Ovary (tissue), 9 donors: ENCODE measurements around the gene TMEM266. TPM values are rescaled to one million over a fixed set of nuclear protein-coding genes. Genes with fewer than 3 reads are reported as not detected.

Experiments used
- DNase-seq, 5 donors: peaks; one replicate each; pipeline ENCODE4 v3.0.0-alpha.2; 2019 to 2020
- H3K27ac ChIP-seq, 2 donors: fragments of 200-600 bp; one replicate each; pipeline versions ENCODE4 v1.5.1 to v1.8.0; 2019 to 2022
- H3K27me3 ChIP-seq: fragments of 200-600 bp; one replicate; pipeline ENCODE4 v1.8.0; 2022
- H3K36me3 ChIP-seq: fragments of 200-600 bp; sonication (generic); one replicate; pipeline ENCODE4 v1.5.1; 2019
- H3K4me1 ChIP-seq: one replicate; pipeline ENCODE4 v1.8.1; 2013; ENCODE audit warnings: mild to moderate bottlenecking, moderate library complexity; ENCODE audit not compliant: insufficient read depth
- H3K4me3 ChIP-seq: fragments of 200-600 bp; sonication (generic); one replicate; pipeline ENCODE4 v1.5.1; 2017
- H3K9me3 ChIP-seq, 2 donors: fragments of 200-600 bp in 1 of 2; sonication (generic) in 1 of 2; one replicate each; pipeline versions ENCODE4 v1.5.1 to v1.8.1; 2013 to 2019; ENCODE audit warnings: mild to moderate bottlenecking in 1 of 2, moderate library complexity in 1 of 2
- EP300 ChIP-seq: sonication (generic); formaldehyde crosslinking; IDR thresholded peaks from one replicate; pipeline ENCODE4 v1.6.1; 2017; ENCODE audit warnings: antibody characterized with exemption
- POLR2A ChIP-seq: fragments of 450-650 bp; IDR thresholded peaks from one replicate; pipeline ENCODE4 v1.6.1; 2017; ENCODE audit warnings: antibody characterized with exemption, mild to moderate bottlenecking, moderate library complexity
- WGBS, 3 donors: extraction: QIAGEN DNeasy Blood & Tissue Kit in 1 of 3; methylation state at CpG; one replicate each; pipeline versions ENCODE4 v1.1.5 to v1.1.7; 2013 to 2017; 5-methylcytosine and 5-hydroxymethylcytosine counted together
- intact Hi-C, 4 donors: fragments of 100-400 bp; cut with DNase I; formaldehyde crosslinking; loops; one replicate each; pipeline versions ENCODE4 v1.11.0 to v1.15.1; 2022 to 2023
- polyA plus RNA-seq, 2 donors: library from polyadenylated mRNA; stranded (reverse); fragments of 200-250 nt in 1 of 2; fragments of 350-450 nt in 1 of 2; fragmentation: Illumina TruSeq in 1 of 2; extraction: RNeasy Lipid Tissue Mini Kit (QIAGEN cat#74804) in 1 of 2; gene quantifications; one replicate each; pipeline ENCODE4 v1.2.3, GENCODE V29; 2013 to 2014
- total RNA-seq, 7 donors: library from RNA; depleted of rRNA in 2 of 7; stranded (reverse); fragments of >200 nt in 2 of 7; fragmentation: NEBNext Ultra II Directional in 3 of 7; extraction: Animal tissue kit (Norgen Biotek cat#: 25700) in 3 of 7; gene quantifications; one replicate each; pipeline versions ENCODE4 v1.1.0 to v1.2.4, GENCODE V29; 2016 to 2023
- TF ChIP-seq, protein P1 (sequence below), 3 donors: fragments of 450-650 bp in 2 of 3; fragments of 200-600 bp in 1 of 3; IDR thresholded peaks; one replicate each; pipeline versions ENCODE4 v1.5.1 to v1.8.0; 2016 to 2022; ENCODE audit warnings: antibody characterized with exemption in 3 of 3, mild to moderate bottlenecking in 1 of 3
- donor health status: DM: no; HTN: no; CAD: no; lungs with moderate emphysema.
- donor health status: DM: no; HTN: no; CAD: no.
- donor health status: Bipolar disorder and iron deficiency.
- donor health status: DM: yes; HTN: yes; CAD: no.
- donor health status: DM: no; HTN: no; CAD: no.
- donor health status: DM: yes; HTN: yes; CAD: no.

TMEM266 gene
- total and polyA plus RNA-seq, 9 donors, result 0.11 to 0.13 TPM; not detected in 7

DNA sequence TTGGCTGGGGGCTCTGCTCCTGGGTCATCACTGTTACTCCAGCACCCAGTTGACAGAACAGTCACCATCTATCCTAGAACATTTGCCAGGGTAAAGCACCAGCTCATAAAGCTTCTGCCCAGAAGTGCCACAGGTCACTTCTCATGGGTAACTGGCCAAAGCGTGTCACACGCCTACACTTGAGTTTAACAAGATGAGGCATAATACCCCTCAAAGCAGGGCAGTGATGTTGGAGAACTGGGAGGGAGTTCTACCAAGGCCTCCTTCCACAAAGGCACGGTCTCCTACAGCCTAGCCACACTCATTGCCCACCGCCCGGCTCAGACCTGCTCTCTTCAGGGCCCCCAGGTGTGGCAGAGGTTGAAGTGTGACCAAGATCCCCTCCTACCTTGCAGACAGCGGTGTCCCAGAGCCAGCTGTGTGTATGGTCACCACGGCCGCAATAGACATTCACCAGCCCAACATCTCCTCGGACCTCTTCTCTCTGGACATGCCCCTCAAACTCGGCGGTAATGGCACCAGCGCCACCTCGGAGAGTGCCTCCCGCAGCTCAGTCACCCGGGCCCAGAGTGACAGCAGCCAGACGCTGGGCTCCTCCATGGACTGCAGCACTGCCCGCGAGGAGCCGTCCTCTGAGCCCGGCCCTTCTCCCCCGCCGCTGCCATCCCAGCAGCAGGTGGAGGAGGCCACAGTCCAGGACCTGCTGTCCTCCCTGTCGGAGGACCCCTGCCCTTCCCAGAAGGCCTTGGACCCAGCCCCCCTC lies 143.7 kb downstream of the TMEM266 start:
- Histone ChIP-seq H3K36me3 (no peaks in the 10 kb centered on the region), H3K4me1 (no peaks in the 10 kb centered on the region), H3K9me3 (no peaks in the 10 kb centered on the region), H3K27ac (no peak overlapping the region), H3K27me3 (no peaks in the 10 kb centered on the region), H3K4me3 (no peak overlapping the region)
- intact Hi-C loops, result no loop called here
- no peak for TF ChIP-seq EP300
- TF ChIP-seq, protein P1, sequence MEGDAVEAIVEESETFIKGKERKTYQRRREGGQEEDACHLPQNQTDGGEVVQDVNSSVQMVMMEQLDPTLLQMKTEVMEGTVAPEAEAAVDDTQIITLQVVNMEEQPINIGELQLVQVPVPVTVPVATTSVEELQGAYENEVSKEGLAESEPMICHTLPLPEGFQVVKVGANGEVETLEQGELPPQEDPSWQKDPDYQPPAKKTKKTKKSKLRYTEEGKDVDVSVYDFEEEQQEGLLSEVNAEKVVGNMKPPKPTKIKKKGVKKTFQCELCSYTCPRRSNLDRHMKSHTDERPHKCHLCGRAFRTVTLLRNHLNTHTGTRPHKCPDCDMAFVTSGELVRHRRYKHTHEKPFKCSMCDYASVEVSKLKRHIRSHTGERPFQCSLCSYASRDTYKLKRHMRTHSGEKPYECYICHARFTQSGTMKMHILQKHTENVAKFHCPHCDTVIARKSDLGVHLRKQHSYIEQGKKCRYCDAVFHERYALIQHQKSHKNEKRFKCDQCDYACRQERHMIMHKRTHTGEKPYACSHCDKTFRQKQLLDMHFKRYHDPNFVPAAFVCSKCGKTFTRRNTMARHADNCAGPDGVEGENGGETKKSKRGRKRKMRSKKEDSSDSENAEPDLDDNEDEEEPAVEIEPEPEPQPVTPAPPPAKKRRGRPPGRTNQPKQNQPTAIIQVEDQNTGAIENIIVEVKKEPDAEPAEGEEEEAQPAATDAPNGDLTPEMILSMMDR (IDR thresholded peaks at IDR 0.05), result no peak
- TF ChIP-seq POLR2A, result no peak
- WGBS, 3 donors, result 88 to 95% (median 95%) methylated on average over 22 to 23 of the region's 23 CpGs
- no peak for DNase-seq

DNA sequence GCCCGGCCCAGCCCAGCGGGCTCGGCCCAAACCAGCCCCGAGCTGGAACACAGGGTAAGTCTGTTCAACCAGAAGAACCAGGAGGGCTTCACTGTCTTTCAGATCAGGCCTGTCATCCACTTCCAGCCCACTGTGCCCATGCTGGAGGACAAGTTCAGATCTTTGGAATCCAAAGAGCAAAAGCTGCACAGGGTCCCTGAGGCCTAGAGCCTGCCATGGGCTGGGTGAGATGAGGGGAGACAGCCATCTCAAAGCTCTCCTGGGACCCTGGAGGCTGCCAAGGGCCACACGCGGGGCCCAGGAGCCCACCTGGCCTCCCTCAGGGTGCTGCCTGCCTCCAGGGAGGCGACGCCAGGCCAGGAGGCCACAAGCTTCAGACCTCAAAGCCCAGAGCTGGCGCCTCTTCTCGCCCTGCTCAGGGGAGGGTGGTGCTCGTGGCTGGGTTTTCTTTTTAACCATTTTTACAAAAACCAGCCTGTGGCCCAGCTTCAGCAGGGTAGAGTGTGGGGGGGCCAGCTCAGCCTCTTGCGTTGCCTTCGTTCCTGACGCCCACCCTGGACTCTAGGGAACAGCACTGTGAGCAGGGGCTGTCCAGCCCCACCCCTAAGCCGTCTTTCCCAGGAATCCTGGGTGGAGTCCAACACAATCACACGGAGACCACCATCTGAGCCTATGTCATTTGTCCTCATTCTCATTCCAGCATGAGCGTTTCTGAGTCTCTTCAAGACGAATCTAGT lies 144.5 kb downstream of the TMEM266 start:
- DNase-seq, result no peak
- Histone ChIP-seq H3K4me1 (no peaks in the 10 kb centered on the region), H3K4me3 (no peak overlapping the region), H3K27ac (no peak overlapping the region), H3K9me3 (no peaks in the 10 kb centered on the region), H3K27me3 (no peaks in the 10 kb centered on the region), H3K36me3 (no peaks in the 10 kb centered on the region)
- 81 to 87% (median 86%) methylated on average over 18 of the region's 18 CpGs for WGBS, 3 donors
- TF ChIP-seq POLR2A, result no peak
- no peak for TF ChIP-seq EP300
- TF ChIP-seq, protein P1 (IDR thresholded peaks at IDR 0.05), result no peak
- intact Hi-C loops, result no loop called here

DNA sequence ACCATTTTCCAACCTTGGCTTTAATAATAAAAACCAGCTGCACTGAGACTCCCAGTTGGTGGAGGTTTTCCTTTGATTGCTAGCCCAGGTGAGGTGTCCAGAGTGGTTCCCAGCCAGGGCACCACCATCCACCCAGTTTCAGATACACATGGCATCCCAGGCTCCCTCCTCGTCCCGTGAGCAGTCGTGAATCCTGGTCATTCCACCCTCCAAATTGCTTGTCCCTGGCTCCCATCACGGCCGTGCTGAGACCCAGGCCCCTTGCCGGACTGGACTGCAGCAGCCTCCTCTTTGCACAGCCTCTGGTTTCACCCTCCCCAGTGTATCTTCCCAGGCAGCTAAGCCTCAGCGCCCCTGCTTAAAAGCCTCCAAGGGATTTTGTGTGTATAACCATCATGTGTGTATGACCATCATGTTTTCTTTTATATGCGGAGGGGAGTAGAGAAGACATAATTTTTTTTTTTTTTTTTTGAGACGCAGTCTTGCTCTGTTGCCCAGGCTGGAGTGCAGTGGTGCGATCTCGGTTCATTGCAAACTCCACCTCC lies 145.2 kb downstream of the TMEM266 start:
- Histone ChIP-seq H3K36me3 (no peaks in the 10 kb centered on the region), H3K27ac (no peak overlapping the region), H3K4me3 (no peak overlapping the region), H3K27me3 (no peaks in the 10 kb centered on the region), H3K9me3 (no peaks in the 10 kb centered on the region), H3K4me1 (no peaks in the 10 kb centered on the region)
- no peak for DNase-seq
- no peak for TF ChIP-seq POLR2A
- TF ChIP-seq, protein P1 (IDR thresholded peaks at IDR 0.05), result no peak
- TF ChIP-seq EP300, result no peak
- intact Hi-C loops, result no loop called here
- WGBS, 3 donors, result 91% methylated on average over 11 of the region's 11 CpGs

DNA sequence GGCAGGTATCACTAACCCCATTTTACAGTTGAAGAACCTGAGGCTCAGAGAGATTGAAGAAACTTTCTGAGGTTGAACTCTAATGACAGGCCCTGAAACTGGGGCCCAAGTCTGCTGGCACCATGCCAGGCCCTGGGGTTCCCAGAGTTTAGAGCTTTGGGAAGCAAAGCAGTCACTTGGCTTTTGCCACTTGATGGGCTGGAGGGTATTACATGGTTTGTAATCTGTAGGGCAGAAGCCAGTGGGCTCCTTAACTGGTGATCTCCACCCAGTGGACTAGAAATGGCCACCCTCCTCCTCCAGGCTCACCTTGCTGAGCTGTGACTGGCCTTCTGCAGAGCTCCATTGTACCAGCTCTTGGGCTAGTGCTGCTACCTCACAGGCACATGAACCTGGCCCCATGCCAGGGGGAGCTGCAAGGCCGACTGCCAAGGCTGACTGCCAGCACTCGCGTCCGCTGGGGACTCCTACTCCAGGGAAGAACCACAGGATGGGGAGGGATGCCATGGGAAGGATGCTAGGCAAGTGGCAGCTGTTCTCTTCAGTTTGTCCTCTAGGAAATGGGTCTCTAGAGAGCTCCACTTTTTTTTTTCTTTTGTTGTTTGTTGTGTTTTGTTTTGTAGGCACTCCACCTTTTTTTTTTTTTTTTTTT lies 146.7 kb downstream of the TMEM266 start:
- Histone ChIP-seq H3K27me3 (no peaks in the 10 kb centered on the region), H3K9me3 (no peaks in the 10 kb centered on the region), H3K4me1 (no peaks in the 10 kb centered on the region), H3K36me3 (no peaks in the 10 kb centered on the region), H3K4me3 (no peak overlapping the region), H3K27ac (no peak overlapping the region)
- intact Hi-C loops, result no loop called here
- WGBS, 3 donors, result 13 to 41% (median 27%) methylated on average over 4 of the region's 4 CpGs
- TF ChIP-seq POLR2A (no peak), EP300 (no peak)
- TF ChIP-seq, protein P1 (IDR thresholded peaks at IDR 0.05), result no peak
- DNase-seq, result peak; percentile 65 to 81 (median 74)
